ENCODE results near the gene TFCP2L1.

Gene TFCP2L1

GRCh38 chr2:121200011-121200347 lies 85.0 kb downstream of the TFCP2L1 start:
- H3K4me3 ChIP-seq (ENCODE audit: low read depth, low read length), result no peak overlapping the region

GRCh38 chr2:121199281-121200010 lies 85.6 kb downstream of the TFCP2L1 start:
- H3K4me3 ChIP-seq (ENCODE audit: low read depth, low read length), result no peak overlapping the region

GRCh38 chr2:121197369-121198091 lies 87.5 kb downstream of the TFCP2L1 start:
- no peak overlapping the region for H3K4me3 ChIP-seq (ENCODE audit: low read depth, low read length)

- H3K4me3 ChIP-seq (ENCODE audit: low read depth, low read length), result no peak overlapping the region
Observed at GRCh38 chr2:121196849-121197155, 88.2 kb downstream of the TFCP2L1 start.

- no peak overlapping the region for H3K4me3 ChIP-seq (ENCODE audit: low read depth, low read length)
Observed at GRCh38 chr2:121196132-121196848, 88.7 kb downstream of the TFCP2L1 start.

GRCh38 chr2:121195036-121195435 lies 90.0 kb downstream of the TFCP2L1 start:
- H3K4me3 ChIP-seq (ENCODE audit: low read depth, low read length), result no peak overlapping the region

GRCh38 chr2:121194626-121195025 lies 90.4 kb downstream of the TFCP2L1 start:
- H3K4me3 ChIP-seq (ENCODE audit: low read depth, low read length), result no peak overlapping the region

- H3K4me3 ChIP-seq (ENCODE audit: low read depth, low read length), result no peak overlapping the region
Observed at GRCh38 chr2:121193185-121193584, 91.8 kb downstream of the TFCP2L1 start.

- no peak overlapping the region for H3K4me3 ChIP-seq (ENCODE audit: low read depth, low read length)
Observed at GRCh38 chr2:121192576-121192975, 92.4 kb downstream of the TFCP2L1 start.

- H3K4me3 ChIP-seq (ENCODE audit: low read depth, low read length), result no peak overlapping the region
Observed at GRCh38 chr2:121191191-121192170, 93.5 kb downstream of the TFCP2L1 start.

GRCh38 chr2:121189661-121190381 lies 95.2 kb downstream of the TFCP2L1 start:
- H3K4me3 ChIP-seq (ENCODE audit: low read depth, low read length), result no peak overlapping the region

GRCh38 chr2:121189011-121189410 lies 96.0 kb downstream of the TFCP2L1 start:
- no peak overlapping the region for H3K4me3 ChIP-seq (ENCODE audit: low read depth, low read length)

- H3K4me3 ChIP-seq (ENCODE audit: low read depth, low read length), result no peak overlapping the region
Observed at GRCh38 chr2:121187982-121188411, 97.0 kb downstream of the TFCP2L1 start.

- no peak overlapping the region for H3K4me3 ChIP-seq (ENCODE audit: low read depth, low read length)
Observed at GRCh38 chr2:121187351-121187981, 97.5 kb downstream of the TFCP2L1 start.

GRCh38 chr2:121186261-121186660 lies 98.7 kb downstream of the TFCP2L1 start:
- H3K4me3 ChIP-seq (ENCODE audit: low read depth, low read length), result no peak overlapping the region

GRCh38 chr2:121185571-121186074 lies 99.4 kb downstream of the TFCP2L1 start:
- H3K4me3 ChIP-seq (ENCODE audit: low read depth, low read length), result no peak overlapping the region

- no peak overlapping the region for H3K4me3 ChIP-seq (ENCODE audit: low read depth, low read length)
Observed at GRCh38 chr2:121185111-121185510, 99.9 kb downstream of the TFCP2L1 start.

- H3K4me3 ChIP-seq (ENCODE audit: low read depth, low read length), result no peak overlapping the region
Observed at GRCh38 chr2:121184248-121184862, 100.6 kb downstream of the TFCP2L1 start.

- no peak overlapping the region for H3K4me3 ChIP-seq (ENCODE audit: low read depth, low read length)
Observed at GRCh38 chr2:121182520-121182919, 102.5 kb downstream of the TFCP2L1 start.
